GM04503 (cell line): ENCODE results near the gene IFIT5.
"Not testable (repeated sequence)": the region's sequence is repeated elsewhere in the genome, so short reads cannot be mapped to it uniquely, and the experiment has no call there.

ENCODE experiments used
- DNase-seq: peaks from one replicate; pipeline ENCODE4 v3.0.0-alpha.2; 2012; ENCODE audit warnings: low read depth

IFIT5 gene

GRCh38 chr10:89392974-89393373 is 21.4 kb upstream of the IFIT5 start:
- DNase-seq = no peak

GRCh38 chr10:89393898-89394297 is 20.5 kb upstream of the IFIT5 start:
- DNase-seq = no peak

GRCh38 chr10:89395141-89395540 is 19.2 kb upstream of the IFIT5 start:
- no peak for DNase-seq

- DNase-seq = no peak
Measured at GRCh38 chr10:89398003-89398749, 16.2 kb upstream of the IFIT5 start.

- DNase-seq = no peak
Measured at GRCh38 chr10:89399956-89400355, 14.4 kb upstream of the IFIT5 start.

GRCh38 chr10:89403043-89403442 is 11.3 kb upstream of the IFIT5 start:
- no peak for DNase-seq

GRCh38 chr10:89404104-89405047 is 10.0 kb upstream of the IFIT5 start:
- DNase-seq = no peak

GRCh38 chr10:89406178-89406577 is 8.2 kb upstream of the IFIT5 start:
- not testable (repeated sequence) for DNase-seq

- DNase-seq = not testable (repeated sequence)
Measured at GRCh38 chr10:89407792-89408191, 6.6 kb upstream of the IFIT5 start.

GRCh38 chr10:89409282-89409681 is 5.1 kb upstream of the IFIT5 start:
- DNase-seq = not testable (repeated sequence)

GRCh38 chr10:89410551-89410950 is 3.8 kb upstream of the IFIT5 start:
- DNase-seq = not testable (repeated sequence)

GRCh38 chr10:89411135-89411534 is 3.2 kb upstream of the IFIT5 start:
- DNase-seq = not testable (repeated sequence)

GRCh38 chr10:89412276-89412675 is 2.1 kb upstream of the IFIT5 start:
- DNase-seq = not testable (repeated sequence)

GRCh38 chr10:89413398-89413912 is 913 bp upstream of the IFIT5 start:
- no peak for DNase-seq

- no peak for DNase-seq
Measured at GRCh38 chr10:89414879-89415821, 782 bp downstream of the IFIT5 start.

GRCh38 chr10:89416465-89416864 is 2.1 kb downstream of the IFIT5 start:
- no peak for DNase-seq

GRCh38 chr10:89419548-89419947 is 5.2 kb downstream of the IFIT5 start:
- no peak for DNase-seq

- no peak for DNase-seq
Measured at GRCh38 chr10:89421018-89421476, 6.7 kb downstream of the IFIT5 start.

- DNase-seq = no peak
Measured at GRCh38 chr10:89425000-89425399, 10.6 kb downstream of the IFIT5 start.

- peak; percentile 25 for DNase-seq
Measured at GRCh38 chr10:89426230-89426868, 12.0 kb downstream of the IFIT5 start.

- peak; percentile 45 for DNase-seq
Measured at GRCh38 chr10:89427629-89428028, 13.3 kb downstream of the IFIT5 start.
